ENCODE data around the gene UCN3.

DNA sequence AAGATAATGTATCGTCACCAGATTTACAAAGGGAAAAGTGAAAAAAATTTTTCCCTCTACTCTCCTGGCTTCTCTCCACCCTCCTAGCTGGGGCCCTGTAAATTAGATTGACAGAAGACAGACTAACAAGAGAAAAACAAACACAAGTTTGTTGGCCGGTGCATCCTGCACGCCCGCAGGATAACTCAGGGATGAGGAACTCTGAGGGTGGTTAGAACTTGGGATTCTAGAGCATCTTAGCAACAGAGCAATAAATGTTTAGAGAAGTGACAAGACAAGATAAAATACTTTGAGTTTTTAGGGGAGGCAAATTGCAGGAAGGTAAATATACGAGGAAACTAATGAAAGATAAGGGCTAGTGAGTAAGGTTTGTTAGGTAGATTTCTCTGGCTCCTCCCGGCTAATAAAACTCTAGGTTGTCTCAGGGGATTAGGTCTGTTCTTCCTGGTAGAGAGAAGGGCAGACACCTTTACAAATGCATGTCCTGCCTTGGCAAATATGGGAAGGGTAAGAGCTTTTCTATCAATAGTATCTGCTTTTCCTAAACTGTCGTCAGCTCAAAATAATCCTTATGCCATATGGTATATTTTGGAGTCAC is 4.3 kb upstream of the UCN3 start:
- TF ChIP-seq, protein P1, sequence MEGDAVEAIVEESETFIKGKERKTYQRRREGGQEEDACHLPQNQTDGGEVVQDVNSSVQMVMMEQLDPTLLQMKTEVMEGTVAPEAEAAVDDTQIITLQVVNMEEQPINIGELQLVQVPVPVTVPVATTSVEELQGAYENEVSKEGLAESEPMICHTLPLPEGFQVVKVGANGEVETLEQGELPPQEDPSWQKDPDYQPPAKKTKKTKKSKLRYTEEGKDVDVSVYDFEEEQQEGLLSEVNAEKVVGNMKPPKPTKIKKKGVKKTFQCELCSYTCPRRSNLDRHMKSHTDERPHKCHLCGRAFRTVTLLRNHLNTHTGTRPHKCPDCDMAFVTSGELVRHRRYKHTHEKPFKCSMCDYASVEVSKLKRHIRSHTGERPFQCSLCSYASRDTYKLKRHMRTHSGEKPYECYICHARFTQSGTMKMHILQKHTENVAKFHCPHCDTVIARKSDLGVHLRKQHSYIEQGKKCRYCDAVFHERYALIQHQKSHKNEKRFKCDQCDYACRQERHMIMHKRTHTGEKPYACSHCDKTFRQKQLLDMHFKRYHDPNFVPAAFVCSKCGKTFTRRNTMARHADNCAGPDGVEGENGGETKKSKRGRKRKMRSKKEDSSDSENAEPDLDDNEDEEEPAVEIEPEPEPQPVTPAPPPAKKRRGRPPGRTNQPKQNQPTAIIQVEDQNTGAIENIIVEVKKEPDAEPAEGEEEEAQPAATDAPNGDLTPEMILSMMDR (IDR thresholded peaks at IDR 0.05), result no peak
- no peak for TF ChIP-seq POLR2A (IDR thresholded peaks at IDR 0.05)

Measured in uterus (tissue), 2 donors.